ENCODE data around the gene TOP2A.

DNA sequence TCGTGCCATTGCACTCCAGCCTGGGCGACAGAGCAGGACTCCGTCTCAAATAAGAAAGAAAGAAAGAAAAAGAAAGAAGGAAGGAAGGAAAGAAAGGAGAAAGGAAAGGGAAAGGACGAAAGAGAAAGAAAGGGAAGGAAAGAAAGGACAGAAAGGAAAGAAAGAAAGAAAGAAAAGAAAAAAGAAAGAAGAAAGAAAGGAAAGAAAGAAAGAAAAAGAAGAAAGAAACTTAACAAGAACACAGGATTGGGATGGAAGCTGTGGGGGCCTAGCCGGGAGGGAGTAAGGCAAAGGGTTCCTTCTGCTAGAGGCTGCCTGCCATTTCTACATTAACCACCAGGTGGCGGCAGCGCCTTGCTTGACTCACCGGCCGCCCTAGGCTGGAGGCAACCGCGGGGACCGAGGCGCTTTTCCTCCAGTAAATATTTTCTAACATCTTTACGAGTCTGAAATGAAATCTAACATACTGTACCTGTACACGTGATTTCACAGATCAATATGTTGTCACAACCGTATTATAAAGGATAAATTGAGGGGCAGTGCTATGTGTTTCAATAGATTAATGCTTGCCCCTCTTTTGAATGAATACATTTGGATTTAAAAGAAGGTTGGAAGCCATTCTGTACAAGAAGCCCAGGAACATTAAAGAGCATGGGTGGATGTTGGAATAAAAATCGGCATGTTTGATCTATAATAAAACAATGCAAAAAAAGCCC lies 59.2 kb downstream of the TOP2A start:
- TF ChIP-seq POLR2AphosphoS5 (IDR thresholded peaks at IDR 0.05) = peak in 2 of 3 donors; percentile 25 to 57
- TF ChIP-seq CTCF (IDR thresholded peaks at IDR 0.05) = peak; percentile 97 to 99 (median 99)
- no peak for TF ChIP-seq POLR2A (IDR thresholded peaks at IDR 0.05)
